SKM-1 (cell line): ENCODE data around the gene SLC14A1.
A peak's percentile ranks its signal among the peaks of the same experiment; 100 is the strongest.
"Not testable (repeated sequence)": the region's sequence is repeated elsewhere in the genome, so short reads cannot be mapped to it uniquely, and the experiment has no call there.

ENCODE experiments used
- DNase-seq: peaks from one replicate; lab custom pipeline; 2025; ENCODE audit not compliant: unreplicated experiment; lab: John Stamatoyannopoulos, UW

Gene SLC14A1

DNA sequence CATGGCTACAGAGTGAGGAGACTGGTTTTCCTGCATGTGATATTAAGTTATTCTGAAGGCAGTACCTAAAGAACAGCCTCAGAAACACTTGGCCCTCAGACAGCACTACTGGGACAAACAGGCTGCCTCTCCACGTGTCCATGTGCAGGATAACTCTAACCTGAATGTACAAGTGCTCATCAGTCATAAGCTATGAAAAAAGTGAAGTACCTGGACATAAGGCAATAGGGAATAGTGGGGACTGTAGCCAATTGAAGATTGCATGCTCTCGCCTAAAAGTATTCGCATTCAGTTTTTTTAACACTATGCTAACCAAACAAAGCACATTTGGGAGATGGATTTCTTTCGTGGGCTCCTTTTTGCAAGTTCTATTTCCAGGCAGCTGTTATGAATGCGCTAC is 33.0 kb downstream of the SLC14A1 start:
- DNase-seq = no peak

- DNase-seq = not testable (repeated sequence)
Measured at GRCh38 chr18:45757644-45758043, 33.7 kb downstream of the SLC14A1 start.

GRCh38 chr18:45760462-45761036 is 36.6 kb downstream of the SLC14A1 start:
- no peak for DNase-seq

- peak; percentile 28 for DNase-seq
Measured at GRCh38 chr18:45761512-45762114, 37.6 kb downstream of the SLC14A1 start.

- no peak for DNase-seq
Measured at GRCh38 chr18:45764000-45764686, 40.2 kb downstream of the SLC14A1 start.

- DNase-seq = no peak
Measured at GRCh38 chr18:45765796-45766195, 41.8 kb downstream of the SLC14A1 start.

DNA sequence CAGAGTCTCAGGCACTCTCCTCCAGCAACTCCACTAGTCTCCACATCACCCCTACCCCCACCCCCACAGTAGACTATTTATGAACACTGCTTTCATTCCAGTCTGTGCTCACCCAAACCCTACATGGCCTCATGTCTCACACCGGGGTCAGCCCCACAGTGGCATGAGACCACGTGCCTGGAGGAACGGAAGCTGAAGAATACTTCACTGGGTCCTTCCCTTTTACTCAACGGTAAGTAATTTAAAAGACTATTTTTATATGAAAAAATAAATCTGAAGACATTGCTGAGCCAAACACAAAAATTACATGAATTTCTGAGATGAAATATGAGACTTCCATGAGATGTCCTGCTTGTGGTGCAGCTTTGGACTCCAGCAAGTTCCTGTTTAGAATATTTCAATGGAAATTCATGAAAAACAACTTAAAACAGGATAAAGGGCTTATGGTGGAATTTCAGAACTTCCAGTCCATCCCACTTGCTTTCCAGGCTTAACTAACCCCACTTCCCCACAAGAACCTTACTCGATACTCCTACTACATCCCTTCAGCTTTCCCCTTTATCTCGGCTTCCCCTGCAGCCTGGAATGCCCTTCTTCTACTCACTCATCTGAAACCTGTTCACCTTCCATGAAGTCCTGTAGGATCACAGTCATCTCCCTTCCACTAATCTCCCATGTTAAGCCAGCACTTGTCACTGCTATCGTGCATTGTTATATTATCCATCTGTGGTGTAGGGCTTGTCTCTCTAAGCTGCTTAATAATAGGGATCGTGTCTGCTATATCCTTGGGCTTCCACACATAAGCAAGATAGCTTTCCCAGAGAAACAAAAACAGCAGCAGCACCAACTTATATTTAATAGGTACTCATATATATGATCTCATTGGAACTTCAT is 47.9 kb downstream of the SLC14A1 start:
- no peak for DNase-seq

GRCh38 chr18:45774065-45774521 is 50.1 kb downstream of the SLC14A1 start:
- DNase-seq = no peak

DNA sequence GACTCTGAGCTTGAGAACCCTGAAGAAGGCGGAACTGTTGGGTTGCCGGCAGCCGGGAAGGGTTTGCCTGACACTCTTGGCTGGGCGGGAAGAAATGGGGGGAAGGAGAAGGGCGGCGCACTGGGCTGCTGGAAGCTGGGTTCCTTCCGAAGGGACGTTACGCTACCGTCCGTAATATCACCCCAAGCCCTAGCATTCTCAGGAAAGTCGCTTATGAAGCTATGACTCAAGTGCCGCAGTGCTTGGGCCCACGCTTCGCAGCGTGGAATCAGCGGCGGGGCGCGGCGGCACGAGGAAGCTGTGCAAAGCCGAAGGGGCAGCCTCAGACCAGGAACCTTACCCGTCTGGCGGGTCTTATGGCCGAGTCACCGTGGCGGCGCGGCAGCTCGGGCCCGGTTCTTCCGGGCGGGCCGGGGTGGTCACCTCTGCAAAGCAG is 51.3 kb downstream of the SLC14A1 start:
- no peak for DNase-seq

DNA sequence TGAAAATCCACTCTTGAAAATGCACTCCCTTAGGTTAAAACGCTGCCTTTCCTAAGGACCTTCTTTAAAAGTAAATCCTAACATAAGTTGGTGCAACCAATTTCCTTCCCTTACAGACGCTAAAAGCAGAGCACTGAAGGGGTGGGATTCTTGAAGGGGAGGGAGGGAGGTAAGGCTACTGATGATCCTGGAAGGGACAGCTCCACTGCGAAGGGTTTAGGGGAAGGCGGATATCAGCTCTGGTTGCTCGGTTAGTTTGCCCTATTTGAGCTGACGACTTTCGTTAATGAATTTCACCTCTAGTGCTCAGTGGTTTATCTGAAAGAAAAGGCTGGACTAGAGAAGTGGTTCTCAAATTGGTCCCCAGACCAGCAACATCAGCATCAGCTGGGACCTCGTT is 51.8 kb downstream of the SLC14A1 start:
- DNase-seq = no peak

DNA sequence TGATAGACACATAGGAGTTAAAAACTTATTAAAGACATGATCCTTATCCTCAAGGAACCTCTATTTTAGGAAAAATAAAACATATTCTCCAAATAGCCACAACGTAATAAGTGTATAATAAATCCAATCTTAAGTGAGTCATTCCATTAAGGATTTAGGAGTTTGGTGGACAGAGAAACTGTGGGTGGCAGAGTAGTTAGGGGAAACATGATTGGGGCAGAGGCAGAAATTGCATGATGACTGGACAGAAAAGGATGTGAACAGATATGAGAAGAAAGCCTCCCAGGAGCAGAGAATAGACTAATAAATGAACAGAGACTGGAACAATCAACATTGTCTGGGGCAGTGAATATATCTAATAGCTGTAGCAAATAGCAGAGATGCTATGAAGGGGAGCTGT is 53.4 kb downstream of the SLC14A1 start:
- no peak for DNase-seq

- no peak for DNase-seq
Measured at GRCh38 chr18:45780568-45780967, 56.6 kb downstream of the SLC14A1 start.

- no peak for DNase-seq
Measured at GRCh38 chr18:45782662-45783061, 58.7 kb downstream of the SLC14A1 start.

- DNase-seq = no peak
Measured at GRCh38 chr18:45783097-45784075, 59.4 kb downstream of the SLC14A1 start.

- DNase-seq = no peak
Measured at GRCh38 chr18:45785134-45785533, 61.2 kb downstream of the SLC14A1 start.

GRCh38 chr18:45786941-45787340 is 63.0 kb downstream of the SLC14A1 start:
- DNase-seq = no peak

DNA sequence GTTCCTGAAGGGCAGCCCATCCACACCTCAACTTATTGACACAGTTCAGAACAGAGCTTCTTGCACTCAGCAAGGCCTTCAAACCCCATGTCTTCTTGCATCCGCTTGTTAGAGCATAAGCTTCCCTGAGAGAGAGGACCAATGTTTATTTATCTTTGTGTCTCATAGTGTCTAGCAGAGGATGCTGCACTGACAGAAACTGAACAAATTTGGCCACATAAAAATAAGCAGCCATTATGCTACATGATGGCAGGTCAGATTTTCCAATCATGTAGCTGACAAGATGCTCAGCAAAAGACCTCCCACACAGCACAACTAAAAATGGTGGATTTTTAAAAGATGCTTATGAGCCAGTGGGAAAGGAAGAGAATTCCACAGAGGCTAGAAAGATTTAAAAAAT is 63.4 kb downstream of the SLC14A1 start:
- DNase-seq = no peak

DNA sequence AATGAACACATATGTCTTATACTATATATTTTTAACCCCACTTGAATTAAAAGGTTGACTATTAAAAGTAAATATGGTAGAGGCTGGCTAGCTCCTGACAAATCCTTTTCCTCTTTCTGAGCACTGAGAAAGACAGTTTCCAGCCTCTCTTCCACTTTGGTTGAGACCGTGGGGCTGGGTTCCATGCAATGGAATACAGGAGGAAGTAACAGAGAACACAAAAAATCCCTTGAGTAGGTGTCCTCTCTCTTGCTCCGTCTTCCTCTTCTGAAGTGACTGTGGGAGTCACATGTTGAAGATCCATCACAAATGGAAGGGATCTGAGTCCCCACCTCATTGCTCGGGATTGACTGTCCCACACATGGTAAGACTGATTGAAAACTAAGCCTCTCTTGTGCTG is 64.9 kb downstream of the SLC14A1 start:
- DNase-seq = no peak

DNA sequence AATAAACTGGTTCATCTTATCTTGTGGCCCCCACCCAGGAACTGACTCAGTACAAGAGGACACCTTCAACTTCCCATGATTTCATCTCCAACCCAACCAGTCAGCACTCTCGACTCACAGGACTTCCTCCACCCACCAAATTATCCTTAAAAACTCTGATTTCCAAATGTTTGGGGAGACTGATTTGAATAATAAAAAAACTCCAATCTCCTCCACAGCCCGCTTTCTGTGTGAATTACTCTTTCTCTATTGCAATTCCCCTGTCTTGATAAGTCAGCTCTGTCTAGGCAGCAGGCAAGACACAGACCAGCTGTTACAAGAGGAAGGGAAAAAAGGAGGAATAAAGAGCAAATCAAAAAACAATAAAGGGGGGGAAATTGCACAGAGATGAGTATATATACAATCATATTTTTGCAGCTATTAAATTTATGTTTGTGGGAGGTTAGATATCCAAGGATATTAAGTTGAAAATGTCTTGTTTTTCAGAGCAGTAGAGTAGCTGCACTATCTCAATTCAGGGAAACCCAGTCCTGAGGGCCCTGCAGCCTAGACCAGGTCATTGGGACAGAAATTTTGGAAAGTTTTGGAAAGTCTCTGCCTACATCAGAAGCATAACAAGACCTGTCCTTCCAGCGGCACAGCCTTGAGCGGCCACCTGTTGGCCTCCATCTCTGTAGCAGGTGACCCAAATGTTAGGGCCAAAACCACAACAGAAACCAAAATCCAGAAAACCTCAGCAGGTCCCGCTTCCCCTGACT is 68.7 kb downstream of the SLC14A1 start:
- no peak for DNase-seq
